Keratinocyte (primary cell): Measurements from ENCODE around the gene TCF7L2. TPM values are rescaled to one million over a fixed set of nuclear protein-coding genes. Genes with fewer than 3 reads are reported as not detected.

Experiments
- DNase-seq: peaks from one replicate; pipeline ENCODE4 v3.0.0-alpha.2; 2011; ENCODE audit warnings: low read depth, missing footprints, low spot score
- FAIRE-seq: peaks from 2 replicates; lab custom pipeline; 2011; peaks lifted over from hg19 to GRCh38; lab: Jason Lieb, UNC
- H2AFZ ChIP-seq: 2 replicates; pipeline ENCODE4 v1.6.0; 2012; ENCODE audit warnings: low read length, control low read depth, inconsistent platforms; ENCODE audit not compliant: control insufficient read depth
- H3K27ac ChIP-seq: 2 replicates; pipeline ENCODE4 v1.5.1; 2011; ENCODE audit warnings: low read length; ENCODE audit not compliant: control insufficient read depth, insufficient read depth
- H3K27me3 ChIP-seq: 3 replicates; pipeline ENCODE4 v1.6.0; 2011; ENCODE audit warnings: low read length; ENCODE audit not compliant: control insufficient read depth, insufficient read depth; ENCODE audit errors: extremely low read depth
- H3K36me3 ChIP-seq, 2 experiments: 2 replicates in 1 of 2; 3 replicates in 1 of 2; pipeline ENCODE4 v1.5.1; 2011; ENCODE audit warnings: low read length in 2 of 2, mild to moderate bottlenecking in 1 of 2; ENCODE audit not compliant: control insufficient read depth in 2 of 2, insufficient read depth in 2 of 2; ENCODE audit errors: extremely low read depth in 1 of 2
- H3K4me1 ChIP-seq: 3 replicates; pipeline ENCODE4 v1.5.1; 2011; ENCODE audit warnings: low read length; ENCODE audit not compliant: control insufficient read depth, insufficient read depth; ENCODE audit errors: extremely low read depth
- H3K4me2 ChIP-seq: 3 replicates; pipeline ENCODE4 v1.6.0; 2011; ENCODE audit warnings: low read depth, low read length; ENCODE audit not compliant: control insufficient read depth, insufficient read depth; ENCODE audit errors: extremely low read depth
- H3K4me3 ChIP-seq, 3 experiments: fragments of 200-600 bp in 1 of 3; sonication (generic) in 1 of 3; 2 replicates in 2 of 3; 3 replicates in 1 of 3; pipeline ENCODE4 v1.5.1; 2011 to 2016; ENCODE audit warnings: low read length in 3 of 3, mild to moderate bottlenecking in 3 of 3, control low read depth in 2 of 3, inconsistent platforms in 1 of 3, low read depth in 1 of 3, mixed read lengths in 1 of 3, mixed run types in 1 of 3, moderate library complexity in 1 of 3; ENCODE audit not compliant: control insufficient read depth in 2 of 3, insufficient read depth in 2 of 3; ENCODE audit errors: extremely low read depth in 1 of 3
- H3K79me2 ChIP-seq: 2 replicates; pipeline ENCODE4 v1.6.0; 2012; ENCODE audit warnings: low read length; ENCODE audit not compliant: control insufficient read depth, insufficient read depth
- H3K9ac ChIP-seq: 3 replicates; pipeline ENCODE4 v1.6.0; 2011; ENCODE audit warnings: low read length; ENCODE audit not compliant: control insufficient read depth, insufficient read depth; ENCODE audit errors: extremely low read depth
- H3K9me1 ChIP-seq: 3 replicates; pipeline ENCODE4 v1.6.0; 2011; ENCODE audit warnings: low read length; ENCODE audit not compliant: control insufficient read depth, insufficient read depth; ENCODE audit errors: extremely low read depth
- H3K9me3 ChIP-seq: 2 replicates; pipeline ENCODE4 v1.5.1; 2012; ENCODE audit warnings: low read depth, low read length; ENCODE audit not compliant: control insufficient read depth
- H4K20me1 ChIP-seq: 3 replicates; pipeline ENCODE4 v1.6.0; 2011; ENCODE audit warnings: low read length; ENCODE audit not compliant: control insufficient read depth, insufficient read depth; ENCODE audit errors: extremely low read depth
- EZH2 ChIP-seq: IDR thresholded peaks from one replicate; pipeline ENCODE4 v1.6.1; 2012; ENCODE audit warnings: inconsistent platforms, mild to moderate bottlenecking, low read length, moderate library complexity
- dilution Hi-C: fragments of 300-500 bp; cut with MboI; formaldehyde crosslinking; loops from one replicate; pipeline ENCODE4 v1.7.0; 2020; ENCODE audit warnings: low sequenced_read_pairs; ENCODE audit not compliant: extremely low pct_ligation_motif_present
- polyA plus RNA-seq, 5 experiments: library from polyadenylated mRNA; depleted of rRNA in 3 of 5; stranded (reverse) in 3 of 5; stranded (forward) in 1 of 5; unstranded in 1 of 5; fragments of >200 nt; gene quantifications; 1 replicate in 1 of 5; 2 replicates in 3 of 5; 3 replicates in 1 of 5; pipeline versions ENCODE4 v1.2.1 to v1.2.3, GENCODE V29; 2011 to 2012; ENCODE audit warnings: missing spikeins in 2 of 5, low read depth in 1 of 5, low replicate concordance in 1 of 5
- TF ChIP-seq, protein P1 (sequence below), 3 experiments: IDR thresholded peaks in 1 of 3; conservative IDR thresholded peaks in 1 of 3; optimal IDR thresholded peaks in 1 of 3; 2 replicates in 2 of 3; 3 replicates in 1 of 3; pipeline versions ENCODE3 to v1.5.1; 2011; ENCODE audit warnings: low read length in 3 of 3, mild to moderate bottlenecking in 3 of 3, moderate library complexity in 2 of 3, control low read depth in 1 of 3, inconsistent platforms in 1 of 3; ENCODE audit not compliant: insufficient read depth in 2 of 3; ENCODE audit errors: extremely low read depth in 1 of 3

Gene TCF7L2
- polyA plus RNA-seq, 1 donor (not counting 4 experiments of a cell fraction or from before 2014, with no cell fraction given) = 2.5 TPM

GRCh38 chr10:113169111-113169510 is 219.1 kb downstream of the TCF7L2 start:
- H3K4me3 ChIP-seq = no peak overlapping the region
- FAIRE-seq = no peak
- dilution Hi-C loops = no loop called here

DNA sequence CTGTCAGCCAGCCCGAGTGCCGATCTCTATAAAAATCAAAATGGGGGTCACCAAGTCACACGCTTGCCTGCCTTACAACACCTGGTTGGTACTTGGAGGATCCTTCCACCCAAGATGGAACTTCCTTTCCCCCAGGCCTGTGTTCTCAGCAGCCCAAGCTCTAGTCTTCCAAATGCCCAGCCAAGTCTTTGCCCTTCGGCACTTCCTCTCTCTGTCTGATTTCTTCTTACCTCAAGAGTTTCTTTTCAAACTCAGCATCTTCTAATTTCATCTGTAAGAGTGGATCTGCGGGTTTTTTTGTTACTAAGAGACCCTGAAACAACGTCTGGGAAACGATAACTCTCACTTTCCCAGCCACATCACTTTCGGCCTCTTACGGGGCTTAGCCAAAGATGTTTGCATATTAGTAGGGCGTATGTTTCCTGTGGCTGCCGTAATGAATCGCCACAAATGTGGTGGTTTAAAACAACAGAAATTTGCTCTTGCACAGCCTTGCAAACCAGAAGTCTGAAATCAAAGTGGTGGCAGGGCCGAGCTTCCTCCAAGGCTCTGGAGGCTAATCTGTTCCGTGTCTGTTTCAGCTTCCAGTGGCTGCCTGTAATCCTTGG is 219.9 kb downstream of the TCF7L2 start:
- H4K20me1 ChIP-seq = no peaks in the 10 kb centered on the region
- no peak overlapping the region for H3K4me2 ChIP-seq
- dilution Hi-C loops = no loop called here
- H3K9me1 ChIP-seq = no peaks in the 10 kb centered on the region
- H3K4me1 ChIP-seq = no peaks in the 10 kb centered on the region
- H3K27ac ChIP-seq = no peak overlapping the region
- FAIRE-seq = no peak
- H3K79me2 ChIP-seq = no peaks in the 10 kb centered on the region
- no peak for DNase-seq
- no peak overlapping the region for H3K4me3 ChIP-seq
- no peaks in the 10 kb centered on the region for H3K9me3 ChIP-seq
- no peaks in the 10 kb centered on the region for H3K36me3 ChIP-seq
- H3K9ac ChIP-seq = no peak overlapping the region
- H3K27me3 ChIP-seq = no peaks in the 10 kb centered on the region
- TF ChIP-seq EZH2 = no peak
- TF ChIP-seq, protein P1, sequence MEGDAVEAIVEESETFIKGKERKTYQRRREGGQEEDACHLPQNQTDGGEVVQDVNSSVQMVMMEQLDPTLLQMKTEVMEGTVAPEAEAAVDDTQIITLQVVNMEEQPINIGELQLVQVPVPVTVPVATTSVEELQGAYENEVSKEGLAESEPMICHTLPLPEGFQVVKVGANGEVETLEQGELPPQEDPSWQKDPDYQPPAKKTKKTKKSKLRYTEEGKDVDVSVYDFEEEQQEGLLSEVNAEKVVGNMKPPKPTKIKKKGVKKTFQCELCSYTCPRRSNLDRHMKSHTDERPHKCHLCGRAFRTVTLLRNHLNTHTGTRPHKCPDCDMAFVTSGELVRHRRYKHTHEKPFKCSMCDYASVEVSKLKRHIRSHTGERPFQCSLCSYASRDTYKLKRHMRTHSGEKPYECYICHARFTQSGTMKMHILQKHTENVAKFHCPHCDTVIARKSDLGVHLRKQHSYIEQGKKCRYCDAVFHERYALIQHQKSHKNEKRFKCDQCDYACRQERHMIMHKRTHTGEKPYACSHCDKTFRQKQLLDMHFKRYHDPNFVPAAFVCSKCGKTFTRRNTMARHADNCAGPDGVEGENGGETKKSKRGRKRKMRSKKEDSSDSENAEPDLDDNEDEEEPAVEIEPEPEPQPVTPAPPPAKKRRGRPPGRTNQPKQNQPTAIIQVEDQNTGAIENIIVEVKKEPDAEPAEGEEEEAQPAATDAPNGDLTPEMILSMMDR (optimal IDR thresholded peaks at IDR 0.05 in 1 of 3, IDR thresholded peaks at IDR 0.05 in 1 of 3, conservative IDR thresholded peaks at IDR 0.05 in 1 of 3; ENCODE audit: extremely low read depth in 1 of 3, insufficient read depth in 2 of 3, low read length in 3 of 3) = no peak
- no peak overlapping the region for H2AFZ ChIP-seq

More at GRCh38 chr10:113169111-113169510, 219.1 kb downstream of the TCF7L2 start:
- TF ChIP-seq EZH2 = no peak
- TF ChIP-seq, protein P1 (optimal IDR thresholded peaks at IDR 0.05 in 1 of 3, IDR thresholded peaks at IDR 0.05 in 1 of 3, conservative IDR thresholded peaks at IDR 0.05 in 1 of 3; ENCODE audit: extremely low read depth in 1 of 3, insufficient read depth in 2 of 3, low read length in 3 of 3) = no peak
- Histone ChIP-seq H3K27me3 (no peaks in the 10 kb centered on the region), H3K79me2 (no peaks in the 10 kb centered on the region), H3K9me3 (no peaks in the 10 kb centered on the region), H3K27ac (no peak overlapping the region), H3K36me3 (no peaks in the 10 kb centered on the region), H3K9me1 (no peaks in the 10 kb centered on the region), H3K4me2 (no peak overlapping the region), H3K9ac (no peak overlapping the region), H3K4me1 (no peaks in the 10 kb centered on the region), H2AFZ (no peak overlapping the region), H4K20me1 (no peaks in the 10 kb centered on the region)
- DNase-seq = no peak
